ENCODE results near the gene PROX1.

The PROX1 gene

GRCh38 chr1:214010717-214011116 is 22.9 kb downstream of the PROX1 start:
- H3K79me2 ChIP-seq (ENCODE audit: control insufficient read depth, insufficient read depth, low read length, poor library complexity) = no peaks in the 10 kb centered on the region
- H4K12ac ChIP-seq (ENCODE audit: low read depth, low read length) = no peak overlapping the region
- no peak overlapping the region for H2BK12ac ChIP-seq (ENCODE audit: low read length)
- DNase-seq = no peak
- no peak overlapping the region for H3K4me2 ChIP-seq (ENCODE audit: low read length)
- H3K4me1 ChIP-seq (ENCODE audit: control insufficient read depth in 1 of 2, insufficient read depth in 2 of 2, low read length in 2 of 2) = no peaks in the 10 kb centered on the region
- H4K8ac ChIP-seq (ENCODE audit: low read depth, low read length) = no peak overlapping the region
- no CpG with 5 or more reads among the region's 2 CpGs for whole genome bisulfite sequencing (ENCODE audit: extremely low coverage, insufficient coverage, insufficient read length)
- H2AFZ ChIP-seq (ENCODE audit: insufficient read depth, low read length, poor library complexity) = no peak overlapping the region
- no peaks in the 10 kb centered on the region for H3K9me3 ChIP-seq (ENCODE audit: insufficient read depth, low read depth, low read length)
- no peak overlapping the region for H3K27ac ChIP-seq (ENCODE audit: low read depth, low read length)
- H2AK5ac ChIP-seq (ENCODE audit: low read length) = no peak overlapping the region
- no peak overlapping the region for H3K23ac ChIP-seq (ENCODE audit: low read length)
- no peak overlapping the region for H3K18ac ChIP-seq (ENCODE audit: low read length)
- H3K27me3 ChIP-seq (ENCODE audit: insufficient read depth, low read length) = no peaks in the 10 kb centered on the region
- H3K4me3 ChIP-seq (ENCODE audit: low read depth, low read length) = no peak overlapping the region
- H3K14ac ChIP-seq (ENCODE audit: low read length) = no peak overlapping the region
- H3K36me3 ChIP-seq (ENCODE audit: control insufficient read depth in 1 of 2, insufficient read depth in 2 of 2, low read length in 2 of 2) = peaks cover 0 to 12% of the 10 kb centered on the region in 2 experiments
- H2BK5ac ChIP-seq (ENCODE audit: low read depth, low read length, poor library complexity) = no peak overlapping the region
- H3K9ac ChIP-seq (ENCODE audit: low read length) = no peak overlapping the region
- H2BK120ac ChIP-seq (ENCODE audit: insufficient read depth, low read length, poor library complexity) = no peak overlapping the region
- H4K91ac ChIP-seq (ENCODE audit: low read depth, low read length) = no peak overlapping the region
- no peak overlapping the region for H3K4ac ChIP-seq (ENCODE audit: low read depth, low read length)
- H3K79me1 ChIP-seq (ENCODE audit: low read length) = no peaks in the 10 kb centered on the region

DNA sequence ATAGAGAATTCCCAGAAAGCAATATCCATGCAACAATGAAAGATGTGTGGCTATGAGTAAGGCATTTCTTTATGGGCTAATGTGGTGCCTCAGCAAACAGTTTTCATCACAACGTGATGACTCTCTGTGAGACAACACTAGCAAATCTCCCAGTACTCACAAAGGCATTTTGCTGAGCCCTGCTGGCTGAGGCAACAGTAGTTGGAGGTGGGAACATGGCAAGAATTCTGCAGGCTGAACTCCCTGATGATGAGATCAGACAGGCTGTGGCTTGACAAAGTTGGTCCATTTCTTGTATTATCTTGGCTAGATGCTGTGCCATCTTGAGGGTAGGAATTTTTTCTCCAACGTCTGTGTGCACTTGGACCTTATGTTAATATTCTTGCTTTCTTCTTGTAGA is 24.6 kb downstream of the PROX1 start:
- Histone ChIP-seq H3K9me3 (ENCODE audit: insufficient read depth, low read depth, low read length) (no peaks in the 10 kb centered on the region), H3K14ac (ENCODE audit: low read length) (no peak overlapping the region), H3K9ac (ENCODE audit: low read length) (no peak overlapping the region), H3K18ac (ENCODE audit: low read length) (no peak overlapping the region), H3K36me3 (ENCODE audit: control insufficient read depth in 1 of 2, insufficient read depth in 2 of 2, low read length in 2 of 2) (peaks cover 0 to 11% of the 10 kb centered on the region in 2 experiments), H3K23ac (ENCODE audit: low read length) (no peak overlapping the region), H3K4me1 (ENCODE audit: control insufficient read depth in 1 of 2, insufficient read depth in 2 of 2, low read length in 2 of 2) (no peaks in the 10 kb centered on the region), H2AK5ac (ENCODE audit: low read length) (no peak overlapping the region), H3K4me3 (ENCODE audit: low read depth, low read length) (no peak overlapping the region), H4K12ac (ENCODE audit: low read depth, low read length) (no peak overlapping the region), H3K79me1 (ENCODE audit: low read length) (no peaks in the 10 kb centered on the region), H3K27me3 (ENCODE audit: insufficient read depth, low read length) (no peaks in the 10 kb centered on the region), H4K8ac (ENCODE audit: low read depth, low read length) (no peak overlapping the region), H3K79me2 (ENCODE audit: control insufficient read depth, insufficient read depth, low read length, poor library complexity) (no peaks in the 10 kb centered on the region), H3K27ac (ENCODE audit: low read depth, low read length) (no peak overlapping the region), H3K4ac (ENCODE audit: low read depth, low read length) (no peak overlapping the region), H3K4me2 (ENCODE audit: low read length) (no peak overlapping the region), H2AFZ (ENCODE audit: insufficient read depth, low read length, poor library complexity) (no peak overlapping the region), H2BK12ac (ENCODE audit: low read length) (no peak overlapping the region), H2BK5ac (ENCODE audit: low read depth, low read length, poor library complexity) (no peak overlapping the region), H2BK120ac (ENCODE audit: insufficient read depth, low read length, poor library complexity) (no peak overlapping the region), H4K91ac (ENCODE audit: low read depth, low read length) (no peak overlapping the region)
- DNase-seq = no peak
- WGBS (ENCODE audit: extremely low coverage, insufficient coverage, insufficient read length) = no CpG with 5 or more reads among the region's 2 CpGs

DNA sequence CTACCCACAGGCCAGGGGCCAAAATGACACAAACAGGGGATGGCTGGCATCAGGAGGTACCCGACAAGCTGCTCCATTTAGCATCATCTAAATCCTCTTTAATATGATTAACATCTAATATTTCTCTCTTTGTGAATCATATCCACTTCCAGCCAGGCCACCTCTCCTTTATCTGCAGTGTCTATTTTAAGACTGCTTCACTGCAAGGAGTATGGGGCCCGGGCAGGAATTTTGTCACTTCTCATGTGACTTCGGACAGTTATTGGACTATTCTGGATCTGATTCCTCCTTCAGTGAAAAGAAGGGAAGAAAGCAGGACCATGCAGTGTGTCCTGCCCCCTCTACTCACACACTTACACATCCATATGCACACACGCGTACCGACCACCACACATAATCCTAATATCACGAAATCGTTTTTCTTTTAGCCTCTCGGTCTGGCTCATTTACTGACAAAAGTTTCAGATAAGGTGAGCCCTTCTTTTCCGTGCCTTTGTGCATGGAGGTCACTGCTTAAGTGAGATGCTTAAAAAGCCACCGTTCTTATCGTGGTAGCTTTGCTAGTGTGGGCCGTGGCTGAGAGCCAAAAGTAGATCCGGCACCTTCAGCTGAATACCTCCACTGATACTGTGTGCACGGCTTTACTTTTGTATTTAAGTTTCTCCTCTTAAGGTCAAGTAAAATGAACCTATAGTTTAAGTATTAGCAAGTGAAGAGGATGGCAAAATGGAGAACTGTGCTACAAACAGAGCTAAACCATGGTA is 26.0 kb downstream of the PROX1 start:
- H2BK5ac ChIP-seq (ENCODE audit: low read depth, low read length, poor library complexity) = no peak overlapping the region

DNA sequence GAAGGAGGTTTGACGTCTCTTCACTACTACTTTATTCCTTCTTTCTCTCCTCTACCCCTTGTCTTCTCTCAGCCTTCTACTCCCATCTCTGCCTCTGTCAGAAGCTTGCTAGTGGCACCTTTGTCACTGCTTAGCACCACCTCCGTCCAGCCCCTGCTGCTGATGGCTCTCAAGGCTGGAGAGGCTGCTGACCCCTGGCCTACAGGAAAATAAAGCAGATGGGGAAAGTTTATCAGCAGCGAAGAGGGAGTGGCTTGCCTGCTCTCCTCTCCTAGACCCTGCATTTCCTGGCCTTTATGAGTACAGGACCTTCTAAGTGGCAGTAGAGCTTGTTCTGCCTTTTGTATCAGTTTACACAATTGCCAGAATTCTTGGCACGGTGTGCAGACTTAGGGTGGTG is 27.0 kb downstream of the PROX1 start:
- no peak for DNase-seq
- H3K9ac ChIP-seq (ENCODE audit: low read length) = no peak overlapping the region
- H4K12ac ChIP-seq (ENCODE audit: low read depth, low read length) = no peak overlapping the region
- H3K9me3 ChIP-seq (ENCODE audit: insufficient read depth, low read depth, low read length) = peaks cover 1% of the 10 kb centered on the region
- H2BK5ac ChIP-seq (ENCODE audit: low read depth, low read length, poor library complexity) = no peak overlapping the region
- no peak overlapping the region for H3K23ac ChIP-seq (ENCODE audit: low read length)
- peaks cover 1 to 11% of the 10 kb centered on the region in 2 experiments for H3K36me3 ChIP-seq (ENCODE audit: control insufficient read depth in 1 of 2, insufficient read depth in 2 of 2, low read length in 2 of 2)
- no peak overlapping the region for H3K4ac ChIP-seq (ENCODE audit: low read depth, low read length)
- H2AFZ ChIP-seq (ENCODE audit: insufficient read depth, low read length, poor library complexity) = no peak overlapping the region
- H3K27me3 ChIP-seq (ENCODE audit: insufficient read depth, low read length) = no peaks in the 10 kb centered on the region
- no peak overlapping the region for H2AK5ac ChIP-seq (ENCODE audit: low read length)
- no peak overlapping the region for H4K91ac ChIP-seq (ENCODE audit: low read depth, low read length)
- no peaks in the 10 kb centered on the region for H3K4me1 ChIP-seq (ENCODE audit: control insufficient read depth in 1 of 2, insufficient read depth in 2 of 2, low read length in 2 of 2)
- H3K18ac ChIP-seq (ENCODE audit: low read length) = no peak overlapping the region
- no peak overlapping the region for H3K4me3 ChIP-seq (ENCODE audit: low read depth, low read length)
- no peak overlapping the region for H2BK120ac ChIP-seq (ENCODE audit: insufficient read depth, low read length, poor library complexity)
- no peak overlapping the region for H3K14ac ChIP-seq (ENCODE audit: low read length)
- H3K27ac ChIP-seq (ENCODE audit: low read depth, low read length) = no peak overlapping the region
- H3K79me1 ChIP-seq (ENCODE audit: low read length) = no peaks in the 10 kb centered on the region
- H2BK12ac ChIP-seq (ENCODE audit: low read length) = no peak overlapping the region
- H3K79me2 ChIP-seq (ENCODE audit: control insufficient read depth, insufficient read depth, low read length, poor library complexity) = no peaks in the 10 kb centered on the region
- no peak overlapping the region for H4K8ac ChIP-seq (ENCODE audit: low read depth, low read length)
- WGBS (ENCODE audit: extremely low coverage, insufficient coverage, insufficient read length) = no CpG with 5 or more reads among the region's 4 CpGs
- H3K4me2 ChIP-seq (ENCODE audit: low read length) = no peak overlapping the region

More for the DNA sequence above, 26.0 kb downstream of the PROX1 start:
- H3K4me1 ChIP-seq (ENCODE audit: control insufficient read depth in 1 of 2, insufficient read depth in 2 of 2, low read length in 2 of 2) = no peaks in the 10 kb centered on the region
- no peak overlapping the region for H4K8ac ChIP-seq (ENCODE audit: low read depth, low read length)
- no peak overlapping the region for H3K27ac ChIP-seq (ENCODE audit: low read depth, low read length)
- no peaks in the 10 kb centered on the region for H3K79me1 ChIP-seq (ENCODE audit: low read length)
- H2AFZ ChIP-seq (ENCODE audit: insufficient read depth, low read length, poor library complexity) = no peak overlapping the region
- no peaks in the 10 kb centered on the region for H3K27me3 ChIP-seq (ENCODE audit: insufficient read depth, low read length)
- no peaks in the 10 kb centered on the region for H3K79me2 ChIP-seq (ENCODE audit: control insufficient read depth, insufficient read depth, low read length, poor library complexity)
- H3K14ac ChIP-seq (ENCODE audit: low read length) = no peak overlapping the region
- H3K18ac ChIP-seq (ENCODE audit: low read length) = no peak overlapping the region
- H2BK12ac ChIP-seq (ENCODE audit: low read length) = no peak overlapping the region
- DNase-seq = no peak
- no peak overlapping the region for H2AK5ac ChIP-seq (ENCODE audit: low read length)
- H3K9ac ChIP-seq (ENCODE audit: low read length) = no peak overlapping the region
- peaks cover 1 to 11% of the 10 kb centered on the region in 2 experiments for H3K36me3 ChIP-seq (ENCODE audit: control insufficient read depth in 1 of 2, insufficient read depth in 2 of 2, low read length in 2 of 2)
- H4K12ac ChIP-seq (ENCODE audit: low read depth, low read length) = no peak overlapping the region
- H3K4ac ChIP-seq (ENCODE audit: low read depth, low read length) = no peak overlapping the region
- H4K91ac ChIP-seq (ENCODE audit: low read depth, low read length) = no peak overlapping the region
- no peaks in the 10 kb centered on the region for H3K9me3 ChIP-seq (ENCODE audit: insufficient read depth, low read depth, low read length)
- WGBS (ENCODE audit: extremely low coverage, insufficient coverage, insufficient read length) = 100% methylated on average over 6 of the region's 15 CpGs
- no peak overlapping the region for H3K4me2 ChIP-seq (ENCODE audit: low read length)
- no peak overlapping the region for H3K23ac ChIP-seq (ENCODE audit: low read length)
- H3K4me3 ChIP-seq (ENCODE audit: low read depth, low read length) = no peak overlapping the region
- H2BK120ac ChIP-seq (ENCODE audit: insufficient read depth, low read length, poor library complexity) = no peak overlapping the region

All from trophoblast cell (in vitro differentiated cells and primary cell).